ENCODE measurements around the gene WFDC10A.

DNA sequence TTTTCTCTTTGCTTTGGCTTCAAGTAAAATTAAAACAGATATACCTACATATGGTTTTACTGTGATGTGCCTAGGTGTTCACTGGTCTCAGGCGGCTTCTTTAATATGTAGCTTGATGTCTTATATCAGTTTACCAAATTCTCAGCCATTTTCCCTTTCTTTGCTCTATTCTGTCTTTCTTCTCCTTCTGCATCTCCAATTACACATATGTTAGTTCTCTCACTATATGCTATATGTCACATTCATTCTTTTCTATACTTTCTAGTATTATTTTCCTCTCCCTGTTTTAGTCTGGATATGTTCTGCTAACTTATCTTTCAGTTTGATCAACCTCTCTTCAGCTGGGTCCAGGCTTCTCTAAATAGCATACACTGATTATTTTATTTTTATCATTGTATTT is 36.0 kb upstream of the WFDC10A start:
- TF ChIP-seq POLR2AphosphoS5 (IDR thresholded peaks at IDR 0.05; ENCODE audit: borderline replicate concordance, low read depth, low read length) (no peak), EZH2 (IDR thresholded peaks at IDR 0.05) (no peak), FOXP2 (optimal IDR thresholded peaks at IDR 0.05; ENCODE audit: control extremely low read depth, extremely low read length, insufficient read depth) (no peak)
